ENCODE data around the gene NACC2. TPM values are rescaled to one million over a fixed set of nuclear protein-coding genes. Genes with fewer than 3 reads are reported as not detected.
A peak's percentile ranks its signal among the peaks of the same experiment; 100 is the strongest.

NACC2 gene
- total and polyA plus RNA-seq, 9 of the 15 experiments (the other 6 are each of a cell fraction or from before 2014, with no cell fraction given) = 0.70 to 25.1 (median 5.6) TPM

- no peak for TF ChIP-seq PURB (CRISPR knock-in tag; IDR thresholded peaks at IDR 0.05; ENCODE audit: low read depth)
- no peak for TF ChIP-seq CHAMP1 (IDR thresholded peaks at IDR 0.05)
- peak; percentile 50 for TF ChIP-seq MXD1 (CRISPR knock-in tag; IDR thresholded peaks at IDR 0.05; ENCODE audit: borderline replicate concordance, poor library complexity, severe bottlenecking)
- no peak for TF ChIP-seq CEBPB (tag; IDR thresholded peaks at IDR 0.05)
- no peak for TF ChIP-seq E2F3 (CRISPR knock-in tag; IDR thresholded peaks at IDR 0.05)
- TF ChIP-seq ZNF124 (CRISPR knock-in tag; IDR thresholded peaks at IDR 0.05) = no peak
- TF ChIP-seq MAZ (CRISPR knock-in tag; conservative IDR thresholded peaks at IDR 0.05 in 1 of 2, IDR thresholded peaks at IDR 0.05 in 1 of 2) = peak; percentile 70 to 88
- TF ChIP-seq ZNF717 (CRISPR knock-in tag; IDR thresholded peaks at IDR 0.05) = no peak
- no peak for TF ChIP-seq HNRNPUL1 (IDR thresholded peaks at IDR 0.05; ENCODE audit: low read length)
- TF ChIP-seq CEBPZ (IDR thresholded peaks at IDR 0.05; ENCODE audit: borderline replicate concordance, low read depth, low read length) = no peak
- TF ChIP-seq CHD2 (IDR thresholded peaks at IDR 0.05; ENCODE audit: low read depth, low read length) = no peak
- no peak for TF ChIP-seq ZZZ3 (IDR thresholded peaks at IDR 0.05)
- TF ChIP-seq ETV1 (tag; conservative IDR thresholded peaks at IDR 0.05; ENCODE audit: low read depth) = no peak
- no peak for TF ChIP-seq HINFP (tag; conservative IDR thresholded peaks at IDR 0.05; ENCODE audit: low read depth)
- TF ChIP-seq MEIS2 (IDR thresholded peaks at IDR 0.05; ENCODE audit: partially characterized antibody) = no peak
- TF ChIP-seq USF2 (CRISPR knock-in tag; IDR thresholded peaks at IDR 0.05) = peak; percentile 61
- TF ChIP-seq HNRNPLL (IDR thresholded peaks at IDR 0.05; ENCODE audit: low read depth, low read length, poor library complexity, severe bottlenecking) = no peak
- 0 out of 4 replicates have a peak, but pooled peaks of 1 of the 2 experiments have one; percentile 8 for TF ChIP-seq TEAD1 (CRISPR knock-in tag; IDR thresholded peaks at IDR 0.05)
- TF ChIP-seq NCOA4 (IDR thresholded peaks at IDR 0.05; ENCODE audit: partially characterized antibody) = no peak
- TF ChIP-seq ZNF143 (CRISPR knock-in tag; IDR thresholded peaks at IDR 0.05) = peak; percentile 92
Measured at GRCh38 chr9:135961277-135961715, 133.8 kb downstream of the NACC2 start, which contains the start of gene UBAC1 (continued).

Data from K562 (cell line).